GM18867 (cell line): ENCODE data around the gene AGAP1.
"Not testable (repeated sequence)": the region's sequence is repeated elsewhere in the genome, so short reads cannot be mapped to it uniquely, and the experiment has no call there.

Experiments
- ATAC-seq: cut with Tn5 transposase; IDR thresholded peaks from one replicate; pipeline ENCODE4 v1.9.1; 2021; ENCODE audit warnings: mild to moderate bottlenecking, moderate library complexity; ENCODE audit not compliant: unreplicated experiment

The AGAP1 gene

DNA sequence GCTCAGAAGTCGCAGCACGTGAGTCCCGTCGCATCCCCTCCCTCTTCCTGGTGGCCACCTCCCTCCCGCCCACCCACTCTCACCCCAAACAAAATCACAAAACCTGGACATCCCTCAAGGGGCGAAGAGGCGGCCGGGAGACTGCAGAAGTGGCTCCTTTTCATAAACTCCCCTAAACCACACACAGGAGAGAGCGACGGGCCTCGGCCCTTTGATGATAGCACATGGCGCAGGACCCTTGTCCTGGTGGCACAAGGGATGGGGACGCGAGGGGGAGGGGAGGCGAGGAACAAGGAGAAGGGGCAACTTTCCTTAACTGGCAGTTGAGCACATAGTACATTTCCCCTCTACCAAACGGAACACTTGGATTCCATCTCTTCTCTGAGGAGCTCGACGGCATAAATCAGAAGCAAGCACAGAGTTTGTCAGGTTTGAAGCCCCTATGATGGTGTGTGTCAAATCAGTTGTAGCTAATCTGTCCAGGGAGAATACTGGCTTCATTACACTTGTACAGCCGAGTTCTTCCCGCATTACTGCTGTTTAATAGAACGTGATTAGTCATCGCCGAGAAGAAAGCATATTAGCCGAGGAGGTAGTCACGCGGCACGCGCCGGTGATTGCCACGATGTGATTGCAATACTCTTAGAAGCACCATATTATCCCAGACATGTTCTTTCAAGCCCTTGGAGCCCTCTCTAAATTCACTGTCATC, 630.5 kb downstream of the AGAP1 start:
- ATAC-seq: no peak

- no peak for ATAC-seq
These were observed 631.7 kb downstream of the AGAP1 start for GRCh38 chr2:236125541-236125940.

- no peak for ATAC-seq
These were observed 633.2 kb downstream of the AGAP1 start for GRCh38 chr2:236127010-236127409.

DNA sequence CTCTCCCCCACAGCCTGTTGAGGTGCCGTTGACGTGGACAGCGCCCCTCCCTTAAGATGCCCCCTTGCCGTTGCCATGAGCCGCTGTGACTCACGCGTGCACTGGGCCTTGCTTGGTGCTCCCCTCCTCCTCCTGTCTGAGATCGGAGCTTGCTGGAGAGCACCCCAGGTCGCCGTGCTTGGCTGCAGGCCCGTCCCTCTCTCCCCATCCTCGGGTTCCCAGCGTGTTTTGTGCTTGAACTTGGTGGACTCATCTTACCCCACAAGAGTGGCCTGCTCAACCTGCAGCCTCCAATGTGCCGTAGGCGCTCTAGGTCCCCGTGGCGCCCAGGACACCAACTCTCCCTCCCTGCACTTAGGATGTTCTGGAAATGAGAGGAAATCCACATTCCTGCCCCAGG, 634.5 kb downstream of the AGAP1 start:
- ATAC-seq: no peak

GRCh38 chr2:236129935-236130334, 636.1 kb downstream of the AGAP1 start:
- no peak for ATAC-seq

GRCh38 chr2:236130349-236130998, 636.6 kb downstream of the AGAP1 start:
- ATAC-seq: no peak

GRCh38 chr2:236131073-236131692, 637.3 kb downstream of the AGAP1 start:
- ATAC-seq: no peak

- no peak for ATAC-seq
These were observed 639.7 kb downstream of the AGAP1 start for GRCh38 chr2:236133410-236134012.

DNA sequence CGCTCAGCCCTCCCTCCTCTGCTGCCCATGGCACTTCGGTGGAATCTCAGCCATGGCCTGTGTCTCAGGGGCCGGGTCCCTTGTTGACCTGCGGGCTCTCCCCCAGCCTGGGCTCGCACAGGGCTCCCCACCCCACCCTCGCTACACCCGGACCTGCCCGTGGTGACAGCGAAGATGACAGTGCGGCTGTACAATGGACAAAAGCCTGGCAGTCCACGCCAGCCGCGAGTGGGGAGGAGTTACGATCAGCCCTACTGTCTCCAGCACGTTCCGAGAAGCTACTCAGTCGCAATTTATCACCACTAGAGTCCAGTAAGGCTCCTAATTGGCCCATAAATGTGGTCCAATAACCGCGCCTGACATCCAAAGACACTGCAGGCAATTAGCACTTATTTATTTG, 642.7 kb downstream of the AGAP1 start:
- ATAC-seq: no peak

GRCh38 chr2:236137066-236137465, 643.2 kb downstream of the AGAP1 start:
- ATAC-seq: no peak

- not testable (repeated sequence) for ATAC-seq
These were observed 647.8 kb downstream of the AGAP1 start for GRCh38 chr2:236141616-236142015.

GRCh38 chr2:236143811-236144210, 650.0 kb downstream of the AGAP1 start:
- ATAC-seq: no peak

DNA sequence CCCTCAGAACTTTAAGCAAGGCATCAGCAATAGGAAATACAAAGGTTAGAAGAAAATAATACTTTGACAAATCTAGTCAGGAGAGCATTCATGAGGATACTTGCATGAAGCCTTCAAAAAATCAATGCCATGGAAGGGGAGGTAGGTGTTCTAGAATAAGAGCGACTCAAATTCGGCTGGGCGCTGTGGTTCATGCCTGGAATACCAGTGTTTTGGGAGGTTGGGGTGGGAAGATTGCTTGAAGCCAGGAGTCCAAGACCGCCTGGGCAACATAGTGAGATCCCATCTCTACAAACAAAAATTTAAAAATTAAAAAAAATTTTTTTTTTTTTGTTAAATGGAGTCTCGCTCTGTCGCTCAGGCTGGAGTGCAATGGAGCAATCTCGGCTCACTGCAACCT, 652.6 kb downstream of the AGAP1 start:
- ATAC-seq: no peak

- ATAC-seq: no peak
These were observed 661.6 kb downstream of the AGAP1 start for GRCh38 chr2:236155406-236155805.

DNA sequence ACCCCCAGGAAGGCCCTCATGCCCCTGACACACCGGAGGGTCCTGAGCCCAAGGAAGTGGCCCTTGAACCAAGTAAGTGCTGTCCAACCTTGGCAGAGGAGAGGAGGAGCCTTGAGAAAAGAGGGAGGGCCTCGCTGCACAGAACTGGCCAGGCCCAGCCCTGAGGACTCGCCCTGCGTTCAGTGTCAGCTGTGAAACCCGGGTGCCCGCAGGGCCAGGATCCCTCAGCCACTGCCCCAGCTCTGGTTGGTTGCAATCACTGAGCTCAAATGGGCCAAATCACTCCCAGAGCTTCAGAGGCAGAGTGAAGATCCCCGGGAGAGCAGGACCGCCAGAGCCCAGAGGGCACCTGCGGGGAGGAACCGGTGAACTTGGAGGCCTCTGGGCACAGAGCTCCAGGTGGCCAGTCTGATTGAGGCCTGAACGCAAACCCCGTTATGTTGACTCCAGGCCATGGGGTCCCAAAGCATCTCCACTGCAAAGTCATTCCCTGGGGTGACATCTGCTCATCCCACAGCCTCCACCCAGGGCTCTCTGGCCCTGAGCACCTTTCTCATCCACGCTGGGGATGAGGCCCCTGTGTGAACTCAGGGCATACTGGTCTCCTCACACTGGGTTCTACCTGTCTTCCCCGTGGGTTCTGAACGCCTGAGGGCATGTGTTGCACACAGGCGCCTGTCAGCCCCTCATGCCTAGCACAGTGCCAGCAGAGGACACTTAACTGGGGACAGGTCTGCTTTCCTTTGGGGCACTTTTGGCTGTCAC, 662.4 kb downstream of the AGAP1 start:
- ATAC-seq: no peak

- no peak for ATAC-seq
These were observed 663.0 kb downstream of the AGAP1 start for GRCh38 chr2:236156860-236157194.

DNA sequence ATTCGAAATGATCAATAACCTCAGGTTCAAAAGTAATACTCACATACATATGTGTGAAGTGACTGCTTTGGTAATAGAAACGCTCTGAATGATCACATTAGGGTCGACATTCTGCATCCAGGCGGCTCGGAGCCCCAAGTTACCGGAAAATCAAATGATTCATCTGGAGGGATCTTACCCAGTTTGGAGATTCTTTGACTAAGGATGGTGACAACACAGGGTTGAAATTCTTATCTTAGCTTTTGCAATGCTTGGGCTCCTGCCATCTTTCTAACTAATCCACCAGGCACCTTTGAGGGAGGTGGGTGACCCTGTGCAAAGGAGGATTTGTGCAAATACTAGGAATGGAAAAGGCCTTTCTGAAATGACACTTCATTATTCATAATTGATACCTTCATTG, 663.5 kb downstream of the AGAP1 start:
- ATAC-seq: no peak

DNA sequence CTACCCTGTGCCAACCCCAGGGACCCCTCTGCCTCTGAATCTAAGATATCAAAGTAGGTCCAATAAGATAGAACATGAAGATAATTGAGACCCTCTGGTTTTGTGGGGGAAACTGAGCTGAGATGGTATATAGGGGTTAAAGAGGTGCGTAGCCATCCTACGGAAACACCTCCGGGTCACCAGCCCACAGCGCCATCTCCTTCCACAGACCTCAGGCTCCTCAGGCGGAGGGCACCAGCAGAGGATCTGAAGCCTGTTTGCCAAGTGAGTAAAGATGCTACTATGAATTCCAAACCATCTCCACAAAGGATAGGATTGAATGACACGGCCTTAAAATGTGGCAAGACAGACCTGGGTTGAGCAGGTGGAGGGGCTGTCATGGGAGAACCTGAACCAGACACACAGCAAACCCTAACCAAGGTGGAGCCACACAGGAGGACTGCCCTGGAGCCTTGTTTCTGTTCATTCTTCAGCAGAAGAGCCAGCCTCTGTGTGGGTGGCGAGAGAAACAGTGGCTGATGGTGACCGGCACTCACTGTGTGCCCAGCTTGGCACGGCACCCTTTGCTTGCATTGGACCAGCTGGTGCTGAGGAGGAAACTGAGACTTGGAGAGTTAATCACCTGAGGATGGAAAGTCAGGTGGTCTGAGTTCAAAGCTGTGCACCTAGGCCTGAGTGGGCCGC, 664.1 kb downstream of the AGAP1 start:
- no peak for ATAC-seq

GRCh38 chr2:236158969-236159777, 665.3 kb downstream of the AGAP1 start:
- ATAC-seq: no peak

GRCh38 chr2:236159778-236160170, 665.9 kb downstream of the AGAP1 start:
- ATAC-seq: no peak
